HG03571 (cell line): ENCODE data around the gene FCMR.

ENCODE experiments used
- ATAC-seq: cut with Tn5 transposase; IDR thresholded peaks from one replicate; pipeline ENCODE4 v1.9.1; 2021; ENCODE audit not compliant: unreplicated experiment

The FCMR gene, protein sequence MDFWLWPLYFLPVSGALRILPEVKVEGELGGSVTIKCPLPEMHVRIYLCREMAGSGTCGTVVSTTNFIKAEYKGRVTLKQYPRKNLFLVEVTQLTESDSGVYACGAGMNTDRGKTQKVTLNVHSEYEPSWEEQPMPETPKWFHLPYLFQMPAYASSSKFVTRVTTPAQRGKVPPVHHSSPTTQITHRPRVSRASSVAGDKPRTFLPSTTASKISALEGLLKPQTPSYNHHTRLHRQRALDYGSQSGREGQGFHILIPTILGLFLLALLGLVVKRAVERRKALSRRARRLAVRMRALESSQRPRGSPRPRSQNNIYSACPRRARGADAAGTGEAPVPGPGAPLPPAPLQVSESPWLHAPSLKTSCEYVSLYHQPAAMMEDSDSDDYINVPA

DNA sequence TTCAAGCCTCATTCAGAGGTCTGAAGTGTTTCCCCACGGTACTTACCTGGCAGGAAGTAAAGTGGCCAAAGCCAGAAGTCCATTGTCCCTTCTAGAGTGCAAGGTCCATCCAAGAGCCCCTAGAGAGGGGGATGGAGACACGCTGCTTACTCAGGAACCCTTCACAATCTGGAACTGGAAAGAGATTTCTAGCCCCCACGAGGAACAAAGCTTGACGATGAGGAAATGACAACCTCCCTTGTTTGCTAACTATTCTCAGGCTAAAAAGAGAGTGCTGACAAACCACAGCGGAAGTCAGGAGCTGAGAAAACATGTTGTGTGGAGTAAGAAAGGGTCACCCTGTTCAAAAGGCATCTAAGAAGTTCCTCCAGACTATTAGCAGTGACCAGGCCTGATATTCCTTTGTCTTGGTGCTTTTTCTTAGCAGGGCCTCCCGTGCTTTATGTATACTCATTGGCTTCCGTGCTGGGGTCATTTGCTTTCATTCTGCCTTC is at the start of gene FCMR:
Gene FCMR, minus strand, starts transcription at position 170 of the 494 bp plus-strand sequence. Its CDS starts 87 bp downstream, at position 83.
- no peak for ATAC-seq

DNA sequence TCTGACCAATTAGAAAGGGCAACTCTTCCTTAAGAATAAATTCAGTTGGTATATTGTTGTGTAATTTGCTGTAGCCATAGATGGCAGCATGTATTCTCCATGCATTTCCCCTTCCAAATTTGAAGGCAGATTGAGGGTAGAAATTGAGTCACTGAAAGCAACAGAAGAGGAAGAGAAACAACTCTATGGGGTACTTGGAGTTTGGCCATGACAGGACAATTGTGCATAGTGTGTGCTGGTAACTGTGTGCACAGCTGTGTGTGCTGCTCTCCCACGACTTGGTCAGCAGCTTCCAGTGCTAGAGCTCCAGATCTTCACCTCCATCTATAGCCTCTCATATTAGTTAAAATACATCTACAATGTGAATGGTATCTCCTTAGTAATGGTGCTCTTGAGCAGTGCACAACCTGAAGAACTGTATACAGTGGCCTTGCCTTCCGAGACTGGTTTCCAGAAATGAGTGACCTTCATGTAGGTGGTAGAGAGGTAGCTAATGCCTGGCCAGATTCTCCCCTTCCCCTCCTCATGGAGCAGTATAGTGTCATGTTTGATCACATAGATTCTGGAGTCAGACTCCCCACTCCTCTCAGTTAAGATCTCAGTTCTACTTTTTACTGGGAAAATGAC is 49.4 kb upstream of the FCMR start:
- ATAC-seq = peak; percentile 55

DNA sequence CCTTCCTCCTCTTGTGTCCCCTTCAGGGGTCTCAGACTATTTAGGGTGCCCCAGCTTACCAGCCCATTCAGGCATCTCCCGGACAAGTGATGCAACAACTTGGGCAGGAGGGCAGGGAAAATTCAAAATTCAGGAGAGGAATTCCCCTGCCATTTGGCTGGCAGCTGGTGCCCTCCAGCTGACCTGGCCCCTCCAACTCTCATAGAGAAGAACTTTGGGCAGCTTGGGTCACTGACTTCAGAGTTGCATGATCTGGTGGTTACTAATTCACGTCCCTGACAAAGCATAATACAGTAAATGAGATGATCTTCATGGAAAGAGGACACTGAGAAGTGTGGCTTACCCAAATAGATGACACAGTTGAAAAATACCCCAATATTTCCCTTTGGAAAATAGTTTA is 48.7 kb upstream of the FCMR start, which contains the start of gene FCAMR:
Gene FCAMR, minus strand, starts transcription at position 15 of the 400 bp plus-strand sequence. CDS start 335 bp downstream, outside the sequence.
- ATAC-seq = no peak

DNA sequence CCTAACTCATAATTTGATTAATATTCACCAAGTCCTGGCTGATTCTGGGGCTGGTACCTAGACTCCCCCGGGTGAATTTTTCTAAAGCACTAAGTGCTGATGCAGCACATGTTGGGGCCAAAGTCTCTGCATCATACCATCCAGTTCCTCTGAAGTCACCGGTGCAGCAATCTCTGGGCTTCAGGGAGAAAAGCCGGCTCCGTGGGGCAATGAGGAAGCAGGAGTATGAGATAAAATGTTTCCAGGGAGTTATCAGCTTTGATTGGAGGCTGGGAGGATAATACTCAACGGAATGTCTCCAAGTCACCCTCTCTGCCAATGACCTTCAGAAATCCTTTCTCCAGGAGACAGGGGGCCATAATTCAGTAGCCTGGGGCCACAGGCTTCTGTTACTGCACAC is 47.3 kb upstream of the FCMR start:
- no peak for ATAC-seq

DNA sequence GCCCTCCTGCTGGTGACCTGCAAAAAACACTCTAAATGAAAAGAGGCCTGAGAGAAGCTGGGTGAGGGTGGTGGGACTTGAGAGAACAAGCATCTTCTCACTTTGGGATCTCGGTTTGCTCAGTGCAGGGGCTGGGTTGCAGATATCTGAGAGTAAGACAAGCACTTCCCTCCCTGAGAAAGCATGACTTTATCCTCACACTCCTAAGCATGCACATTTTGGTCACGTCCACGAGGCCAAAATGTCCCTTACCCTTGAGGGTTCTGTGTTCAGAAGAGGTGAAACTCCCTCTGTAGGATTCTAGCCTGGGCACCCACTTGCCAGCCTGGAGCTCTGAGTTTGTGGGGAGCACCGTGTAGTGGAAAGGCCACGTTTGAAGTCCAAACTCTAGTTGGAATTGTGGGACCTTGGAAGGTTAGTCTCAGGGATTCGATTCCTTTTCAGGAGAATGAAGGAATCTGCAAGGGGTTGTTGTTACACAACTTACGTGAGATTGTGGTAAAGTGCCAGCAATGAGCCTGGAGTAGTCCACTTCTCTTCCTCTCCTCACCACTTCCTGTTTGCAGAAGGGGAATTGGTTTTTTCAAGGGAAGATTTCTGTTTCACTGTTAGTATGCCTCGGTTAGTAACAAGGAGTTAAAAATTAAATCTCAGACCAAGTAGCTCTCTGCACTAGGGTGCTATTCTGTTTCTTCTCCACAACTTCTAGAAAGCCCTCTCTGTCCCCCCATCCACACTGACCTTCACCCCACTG is 45.5 kb upstream of the FCMR start:
- peak; percentile 68 for ATAC-seq

DNA sequence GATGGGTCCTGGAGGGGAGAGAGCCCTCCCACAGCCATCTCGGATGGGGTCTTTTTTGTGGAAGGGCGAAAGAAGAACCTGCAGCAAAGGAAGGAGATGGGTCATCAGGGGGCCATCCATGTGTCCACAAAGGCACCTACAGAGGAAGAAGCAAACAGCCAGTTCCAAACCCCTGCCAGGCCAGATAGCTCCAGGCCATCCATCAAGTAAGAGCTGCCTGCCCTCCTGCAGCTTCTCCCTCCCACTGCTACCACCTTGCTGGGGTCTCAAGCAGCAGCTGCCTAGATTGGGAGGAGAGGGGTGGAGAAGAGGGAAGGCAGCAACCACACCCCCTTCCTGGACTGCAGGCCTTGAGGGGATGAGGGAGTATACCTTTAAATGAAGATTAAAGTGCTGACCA is 44.0 kb upstream of the FCMR start:
- no peak for ATAC-seq

DNA sequence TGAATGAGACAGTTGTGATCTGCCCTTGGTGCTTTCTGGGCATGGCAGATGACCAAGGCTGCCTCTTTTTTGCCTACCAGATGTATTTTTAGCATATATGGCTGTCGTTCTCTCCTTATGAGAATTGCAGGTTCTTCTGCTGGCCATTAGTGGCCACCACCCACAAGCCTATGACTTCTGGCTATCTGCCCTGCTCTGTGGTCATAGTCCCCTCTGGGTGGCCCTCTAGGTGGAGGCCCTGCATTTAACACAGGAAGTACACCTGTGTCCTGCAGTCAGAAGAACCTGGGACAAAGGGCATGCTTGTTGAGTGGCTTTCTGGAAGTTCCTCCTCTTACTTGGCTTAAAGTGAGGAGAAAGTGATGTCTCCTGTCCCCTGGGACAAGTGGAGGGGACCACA is 42.0 kb upstream of the FCMR start:
- no peak for ATAC-seq

DNA sequence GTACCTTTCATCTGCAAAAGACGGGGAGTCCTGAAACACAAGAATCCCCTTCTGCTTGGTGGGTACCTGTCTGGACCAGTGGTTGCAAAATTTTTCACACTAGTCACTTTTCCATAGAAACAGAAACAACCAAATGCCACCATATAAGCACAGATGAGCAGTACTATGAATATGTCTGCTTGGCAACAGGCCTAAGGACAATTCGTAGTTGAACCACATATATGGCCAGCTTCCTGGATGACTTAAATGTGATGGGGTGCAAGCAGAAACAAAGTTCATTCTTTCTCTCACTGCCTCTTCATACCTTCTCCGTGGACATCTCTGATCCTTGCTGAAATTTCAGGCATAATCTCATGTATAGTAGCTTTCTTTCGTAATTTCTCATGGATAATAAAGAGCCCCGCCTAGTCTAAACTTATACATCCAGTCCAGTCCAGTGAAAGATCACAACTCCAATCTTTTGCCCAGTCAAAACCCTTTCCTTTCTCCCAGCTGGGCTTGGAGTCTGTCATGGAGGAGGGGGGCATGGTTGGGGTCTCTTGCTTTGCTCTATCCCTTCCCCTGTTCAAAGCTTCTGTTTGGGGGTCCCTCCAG is 41.5 kb upstream of the FCMR start:
- ATAC-seq = no peak

DNA sequence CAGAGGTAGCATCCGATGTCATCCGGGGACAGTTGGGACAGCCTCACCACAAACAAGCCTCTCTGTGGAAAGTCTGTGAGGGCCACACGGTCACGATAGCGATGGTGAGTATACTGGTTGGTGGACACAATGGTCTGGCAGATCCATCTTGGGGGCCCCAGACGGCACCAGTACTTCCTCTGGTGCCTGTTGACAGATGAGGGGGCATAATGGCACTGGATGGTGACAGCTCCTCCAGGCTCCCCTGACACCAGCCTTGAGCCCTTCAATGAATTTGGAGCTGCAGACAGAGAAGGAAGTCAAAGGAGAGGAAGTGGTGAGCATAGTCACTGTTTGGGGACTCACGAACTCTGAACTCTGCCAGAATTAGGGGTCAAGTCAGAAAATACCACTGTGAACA is 40.5 kb upstream of the FCMR start:
- no peak for ATAC-seq

DNA sequence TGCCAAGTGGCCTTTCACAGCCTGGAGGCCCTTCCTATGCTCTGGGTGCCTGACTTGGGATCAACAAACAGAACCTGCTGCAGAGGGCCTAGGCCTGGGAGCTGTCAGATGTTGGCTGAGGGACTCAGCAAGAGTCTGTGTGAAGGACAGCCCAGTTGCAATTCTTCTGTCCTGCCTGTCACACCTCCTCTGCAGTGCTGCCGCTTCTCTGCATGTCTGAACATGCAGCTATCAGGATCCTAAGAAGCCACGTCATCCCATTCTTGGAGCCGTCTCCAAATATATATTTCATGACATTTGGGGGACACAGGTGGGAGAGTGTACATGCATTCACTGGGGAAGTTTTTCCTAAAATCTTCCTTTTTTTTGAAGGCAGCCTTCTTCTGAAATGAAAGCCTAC is 39.9 kb upstream of the FCMR start:
- no peak for ATAC-seq

DNA sequence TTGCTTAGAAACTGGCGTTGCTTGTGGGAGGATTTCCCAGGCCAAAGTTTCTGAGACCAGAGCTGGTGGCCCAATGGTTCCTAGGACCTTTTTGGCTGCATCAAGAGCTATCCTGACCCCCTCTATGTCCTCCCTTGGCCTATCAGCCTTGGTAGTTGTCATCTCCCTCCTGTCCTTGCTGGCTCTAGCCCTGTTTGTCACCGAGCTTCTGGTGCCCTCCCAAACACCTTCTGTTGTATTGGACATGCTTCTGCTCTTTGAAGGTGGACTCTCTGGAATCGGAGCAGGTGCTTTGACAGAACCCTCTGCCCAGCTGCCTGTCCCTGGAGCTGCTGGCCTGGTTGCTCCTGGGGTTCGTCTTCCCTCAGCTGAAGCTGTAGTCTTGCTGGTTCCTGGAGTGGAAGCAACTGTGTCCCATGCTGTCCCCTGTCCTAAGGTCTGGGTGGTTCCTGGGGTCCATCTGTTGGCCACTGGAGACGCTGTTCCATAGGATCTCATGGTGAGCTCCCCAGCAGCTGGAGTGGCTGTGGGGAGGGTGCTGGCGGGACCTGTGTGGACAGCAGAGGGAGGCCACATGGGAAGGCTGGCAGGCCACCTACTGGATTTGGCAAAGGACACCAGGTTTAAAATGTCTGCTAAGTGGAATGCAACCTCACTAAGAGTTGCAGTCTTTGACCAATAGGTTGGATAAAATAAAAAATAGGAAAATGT is 39.1 kb upstream of the FCMR start:
- ATAC-seq = no peak

DNA sequence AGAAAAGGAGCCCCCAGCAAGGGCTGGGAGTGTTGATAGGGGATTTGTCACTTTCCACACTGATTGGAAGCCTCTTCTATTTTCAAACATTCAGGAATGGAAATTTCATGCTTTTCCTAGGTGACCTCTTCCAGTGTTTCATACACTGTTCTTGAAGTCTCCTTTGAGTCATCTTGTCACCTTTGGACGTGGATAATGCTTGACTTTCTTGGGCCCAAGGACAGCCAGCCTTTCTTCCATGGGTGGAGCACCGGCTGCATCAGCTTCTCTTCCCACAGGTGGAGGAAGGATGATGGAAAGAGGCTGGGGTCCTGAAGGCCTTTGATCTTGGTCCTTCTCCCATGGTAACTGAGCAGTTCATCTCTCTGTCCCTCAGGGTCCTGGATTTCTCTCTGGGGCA is 36.4 kb upstream of the FCMR start:
- ATAC-seq = no peak

DNA sequence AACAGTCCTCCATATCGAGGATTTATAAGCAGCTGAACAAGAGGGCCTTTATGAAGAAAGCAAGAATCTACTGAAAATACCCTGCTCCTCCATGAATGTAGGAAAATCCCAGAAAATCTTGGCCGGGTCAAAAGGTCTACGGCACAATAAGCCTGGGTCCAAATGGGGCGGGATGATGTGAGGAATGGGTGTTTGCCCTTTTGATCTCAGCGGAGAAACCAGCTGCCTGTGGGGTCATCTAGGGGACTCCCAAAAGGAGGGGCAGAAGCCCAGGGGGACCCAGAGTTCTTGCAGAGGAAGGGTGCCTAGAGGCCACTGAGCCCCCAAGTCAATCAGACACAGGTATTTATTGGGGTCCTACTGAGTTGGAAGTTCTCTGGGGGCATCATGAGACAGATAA is 35.9 kb upstream of the FCMR start:
- no peak for ATAC-seq

DNA sequence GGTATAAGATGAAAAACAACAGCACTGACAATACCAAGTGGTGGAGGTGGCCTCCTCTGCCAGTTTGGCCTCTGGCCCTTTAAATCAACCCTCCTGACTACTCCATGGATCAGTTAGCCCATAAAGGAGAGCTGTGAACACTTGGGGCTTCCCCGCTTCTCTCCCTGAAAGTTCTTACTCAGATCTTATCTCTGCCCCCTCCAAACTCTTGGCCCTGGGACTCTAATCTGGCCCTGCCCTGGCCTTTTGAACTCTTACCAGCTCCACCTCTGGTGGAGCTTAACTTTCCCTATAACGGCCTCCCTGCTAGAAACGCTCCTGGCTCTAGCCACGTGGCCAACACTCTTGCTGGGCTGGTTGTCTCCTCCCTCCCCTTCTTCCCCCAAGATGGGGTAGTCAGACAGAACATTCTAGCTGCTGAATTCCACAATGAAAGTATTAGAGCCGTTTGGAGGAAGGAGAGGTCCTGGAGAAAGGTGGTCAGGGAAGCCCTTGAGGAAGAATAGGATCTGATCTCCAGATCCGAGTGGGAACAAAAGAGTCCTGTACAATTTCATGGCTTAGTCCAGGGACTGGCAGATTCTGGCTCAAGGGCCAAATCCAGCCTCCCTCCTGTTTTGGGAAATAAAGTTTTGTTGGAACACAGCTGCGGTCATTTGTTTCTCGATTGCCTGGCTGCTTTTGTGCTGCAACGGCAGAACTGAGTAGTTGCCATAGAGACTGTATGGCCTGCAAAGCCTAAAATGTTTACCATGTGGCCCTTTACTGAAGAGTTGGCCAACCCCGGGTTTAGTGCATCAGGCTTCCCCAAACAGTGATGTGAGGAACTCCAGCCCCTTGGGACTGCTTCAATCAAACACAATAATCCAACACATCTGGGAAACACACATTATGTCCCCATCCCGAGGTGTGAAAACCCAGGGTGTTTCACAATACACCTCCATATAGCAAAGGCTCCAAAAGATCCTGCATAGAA is 34.0 kb upstream of the FCMR start:
- ATAC-seq = no peak

DNA sequence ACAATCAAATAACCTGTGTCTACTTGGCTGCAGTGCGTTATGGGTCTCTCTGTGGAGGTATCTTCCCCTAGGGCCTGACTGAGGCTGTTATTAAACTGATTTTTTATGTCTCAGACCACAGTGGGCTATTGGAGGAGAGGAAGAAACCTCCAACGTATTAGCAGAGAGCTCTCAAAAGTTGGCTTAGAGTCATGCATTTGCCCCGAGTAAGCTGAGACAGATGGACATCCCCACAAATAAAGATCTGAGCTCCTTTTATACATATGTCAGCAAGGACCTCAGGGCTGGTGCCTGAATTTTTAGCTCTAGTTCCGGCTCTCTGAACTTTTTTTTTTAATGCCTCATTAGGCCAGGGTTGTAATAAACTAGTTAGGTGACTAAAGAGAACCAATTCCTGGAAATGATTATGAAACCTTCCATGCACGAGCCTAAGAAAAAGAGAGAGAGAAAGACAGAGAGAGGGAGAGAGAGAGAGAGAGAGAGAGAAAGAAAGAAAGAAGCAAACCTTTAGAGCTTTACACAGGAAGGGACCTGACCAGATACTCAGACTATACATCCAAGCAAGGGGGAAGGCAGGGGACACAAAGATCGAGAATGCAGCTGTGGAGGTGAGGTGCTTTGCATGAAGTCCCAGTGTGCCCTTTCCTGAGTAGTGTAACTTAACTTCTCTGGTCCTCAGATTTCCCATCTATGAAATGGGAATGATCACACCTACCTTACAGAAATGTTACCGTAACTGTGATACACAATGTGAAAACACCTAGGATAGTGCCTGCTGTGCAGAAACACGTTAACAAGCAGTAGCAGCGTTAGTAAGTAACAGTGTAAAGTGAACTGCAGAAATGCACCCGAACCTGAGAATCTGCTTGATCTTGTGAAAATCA is 33.0 kb upstream of the FCMR start:
- ATAC-seq = no peak

DNA sequence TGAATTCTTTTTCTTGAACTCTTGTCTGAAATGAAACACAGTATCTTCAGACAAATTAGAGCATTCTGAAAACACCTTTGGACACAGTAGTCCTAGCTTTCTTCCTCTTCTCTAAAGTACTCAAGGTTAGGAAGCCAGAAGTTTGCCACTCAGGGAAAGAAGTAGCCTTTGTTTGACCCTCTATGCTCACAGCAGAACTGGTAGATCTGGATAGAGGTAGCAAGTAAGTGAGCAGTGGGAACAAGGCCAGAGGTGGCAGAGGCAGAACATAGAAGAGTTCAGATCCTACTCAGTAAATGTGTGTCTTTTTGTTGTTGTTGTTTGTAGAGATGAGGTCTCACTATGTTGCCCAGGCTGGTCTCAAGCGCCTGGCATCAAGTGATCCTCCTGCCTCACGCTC is 31.9 kb upstream of the FCMR start:
- no peak for ATAC-seq

DNA sequence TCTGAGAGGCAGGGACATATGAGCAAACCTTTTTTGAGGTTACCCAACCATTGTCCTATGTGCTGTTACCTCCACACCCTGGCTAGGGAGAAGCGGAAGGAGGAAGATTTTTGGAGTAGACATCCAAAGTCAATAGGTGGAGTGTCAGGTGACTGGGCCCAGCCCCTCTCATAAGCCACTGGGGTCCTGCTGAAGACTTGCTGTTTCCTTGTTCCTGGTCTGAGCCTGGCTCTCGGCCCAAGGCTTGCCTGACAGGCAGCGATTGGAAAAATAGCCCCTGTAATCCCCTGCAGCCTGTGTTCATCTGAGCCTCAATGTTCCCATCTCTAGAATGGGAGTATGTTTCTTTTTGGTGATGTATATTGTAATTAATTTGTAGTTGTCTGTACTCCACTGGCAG is 31.4 kb upstream of the FCMR start:
- no peak for ATAC-seq

DNA sequence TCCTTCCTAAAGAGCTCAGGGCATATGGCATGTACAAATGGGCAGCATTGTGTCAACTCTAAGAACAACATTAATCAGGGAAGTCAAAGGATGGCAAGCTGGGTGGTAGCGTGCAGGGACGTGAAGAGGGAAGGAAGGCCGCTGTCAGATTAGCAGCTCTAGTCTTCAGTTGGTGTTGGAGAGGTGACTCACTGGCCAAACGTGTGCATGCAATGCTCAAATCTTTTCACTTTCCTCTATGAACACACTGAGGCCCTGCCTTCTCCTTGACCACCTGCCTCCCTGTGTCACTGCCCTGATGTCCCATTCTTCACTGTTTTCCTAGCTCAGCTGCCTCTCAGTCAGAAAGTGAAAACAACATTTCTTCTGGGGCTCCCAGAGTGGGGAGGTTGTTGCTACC is 30.4 kb upstream of the FCMR start:
- no peak for ATAC-seq
